Stimulated activated CD4-positive, alpha-beta T cell treated with anti-CD3 and anti-CD28 coated beads, Interleukin-12 subunit alpha, Interleukin-12 subunit beta, amount 100 ng/mL, for 24 hours (primary cell): Measurements from ENCODE around the gene C22orf15.
A peak's percentile ranks its signal among the peaks of the same experiment; 100 is the strongest.

ENCODE experiments used
- DNase-seq, 2 experiments: peaks; one replicate each; pipeline ENCODE4 v3.0.0-alpha.2; 2020; ENCODE audit warnings: low read depth in 2 of 2

The C22orf15 gene

DNA sequence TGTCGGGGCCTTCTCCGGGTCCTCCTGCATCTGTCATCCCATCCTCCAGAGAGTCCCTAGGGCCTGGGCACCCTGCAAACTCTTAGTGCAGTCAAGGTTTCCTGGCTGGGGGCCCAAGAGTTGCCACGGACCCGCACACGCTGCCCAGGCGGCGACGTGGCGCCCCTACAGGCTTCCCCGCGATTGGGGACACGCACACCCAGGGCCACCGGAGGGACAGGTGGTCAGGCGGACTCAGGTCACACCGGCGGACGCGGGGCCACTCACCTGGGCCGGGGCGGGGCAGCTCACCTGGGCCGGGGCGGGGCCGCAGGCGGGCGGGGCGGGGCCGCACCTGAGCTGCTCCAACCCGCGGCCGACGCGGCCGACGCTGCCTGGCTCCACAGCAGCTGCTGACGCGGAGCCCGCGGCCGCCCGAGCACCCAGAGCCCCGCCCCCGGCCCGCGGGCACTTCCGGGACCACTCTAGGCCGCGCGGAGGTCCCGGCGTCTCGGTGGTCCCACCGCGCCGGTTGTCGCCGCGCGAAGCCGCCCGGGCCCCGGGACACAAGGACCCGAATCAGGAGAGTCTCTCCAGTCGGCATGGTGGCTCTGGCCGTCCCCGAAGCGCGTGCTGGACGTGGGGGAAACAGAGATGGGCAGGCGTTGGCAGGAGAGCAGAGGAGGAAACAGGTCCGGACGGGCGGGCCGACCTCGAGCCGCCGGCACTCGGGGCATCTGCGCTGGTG is 11.9 kb upstream of the C22orf15 start, which contains the start of gene ZNF70:
Gene ZNF70, minus strand, starts transcription at position 399 of the 727 bp plus-strand sequence. CDS start 5,972 bp downstream, outside the sequence.
- peak; percentile 65 to 69 for DNase-seq

DNA sequence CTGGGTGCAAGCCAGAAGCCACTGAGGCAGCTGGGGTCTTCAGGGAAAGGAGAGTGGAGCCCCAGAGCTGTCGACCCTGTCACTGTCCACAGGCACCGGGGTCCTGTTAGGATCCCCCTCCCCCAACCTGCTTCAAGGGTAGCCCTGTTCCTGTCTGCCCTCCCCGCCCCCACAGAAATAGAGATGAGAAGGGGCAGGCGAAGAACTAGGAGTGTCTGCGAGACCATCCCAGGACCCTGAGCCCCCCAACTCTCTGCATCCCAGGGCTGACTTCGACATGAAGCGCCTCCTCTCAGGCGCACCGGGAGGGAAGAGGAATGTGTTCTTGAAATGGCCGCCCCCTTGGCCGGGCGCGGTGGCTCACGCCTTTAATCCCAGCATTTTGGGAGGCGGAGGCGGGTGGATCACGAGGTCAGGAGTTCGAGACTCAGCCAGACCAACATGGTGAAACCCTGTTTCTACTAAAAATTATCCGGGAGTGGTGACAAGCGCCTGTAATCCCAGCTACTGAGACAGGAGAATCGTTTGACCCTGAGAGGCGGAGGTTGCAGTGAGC is 11.3 kb upstream of the C22orf15 start:
- DNase-seq, result no peak

DNA sequence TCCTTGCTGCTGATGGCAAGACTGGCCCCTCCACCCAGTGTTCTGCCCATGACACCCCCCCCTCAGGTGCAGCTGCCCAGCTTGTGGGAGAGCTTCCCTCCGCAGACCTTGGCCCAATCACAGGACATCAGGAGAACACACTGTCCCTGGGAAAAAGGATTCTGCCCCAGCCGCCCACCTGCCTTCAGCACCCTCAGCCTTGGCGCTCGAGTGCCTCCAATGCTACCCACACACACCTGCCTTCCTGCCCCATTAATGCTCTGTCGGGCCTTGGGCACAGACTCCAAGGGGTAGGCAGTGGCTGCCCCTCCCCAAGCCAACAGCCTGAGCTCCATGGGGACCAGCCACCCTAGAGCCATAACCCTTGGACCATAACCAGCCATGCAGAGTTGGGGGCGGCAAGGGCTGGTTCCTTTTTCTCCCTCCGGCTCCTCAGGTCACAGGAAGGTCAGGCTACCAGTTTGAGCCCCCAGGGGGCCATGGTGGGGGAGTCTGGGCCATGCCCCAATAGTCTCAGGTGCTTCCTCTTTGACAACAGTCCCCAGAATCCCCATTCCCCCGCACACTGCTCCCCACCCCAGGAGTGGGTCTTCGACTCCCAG is 10.6 kb upstream of the C22orf15 start:
- no peak for DNase-seq

DNA sequence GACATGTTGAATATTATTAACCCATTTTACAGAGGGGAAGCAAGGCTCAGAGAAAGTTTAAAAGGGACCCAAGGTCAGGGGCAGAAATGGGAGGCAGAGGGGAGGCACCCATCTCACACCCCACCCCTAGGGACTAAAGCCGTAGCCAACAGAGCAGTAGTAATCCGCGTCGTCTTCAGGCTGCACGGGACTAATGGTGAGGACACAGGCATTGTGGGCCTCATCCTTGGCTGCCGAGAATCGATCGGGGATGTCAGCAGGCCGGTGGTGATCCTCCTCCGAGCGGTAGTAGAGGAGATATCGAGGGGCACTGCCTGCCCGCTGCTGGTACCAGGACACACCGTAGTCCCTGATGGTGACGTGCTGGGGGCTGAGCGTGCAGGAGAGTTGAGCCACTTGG is 10.0 kb upstream of the C22orf15 start:
- no peak for DNase-seq

GRCh38 chr22:23753385-23753784 is 9.4 kb upstream of the C22orf15 start:
- no peak for DNase-seq

DNA sequence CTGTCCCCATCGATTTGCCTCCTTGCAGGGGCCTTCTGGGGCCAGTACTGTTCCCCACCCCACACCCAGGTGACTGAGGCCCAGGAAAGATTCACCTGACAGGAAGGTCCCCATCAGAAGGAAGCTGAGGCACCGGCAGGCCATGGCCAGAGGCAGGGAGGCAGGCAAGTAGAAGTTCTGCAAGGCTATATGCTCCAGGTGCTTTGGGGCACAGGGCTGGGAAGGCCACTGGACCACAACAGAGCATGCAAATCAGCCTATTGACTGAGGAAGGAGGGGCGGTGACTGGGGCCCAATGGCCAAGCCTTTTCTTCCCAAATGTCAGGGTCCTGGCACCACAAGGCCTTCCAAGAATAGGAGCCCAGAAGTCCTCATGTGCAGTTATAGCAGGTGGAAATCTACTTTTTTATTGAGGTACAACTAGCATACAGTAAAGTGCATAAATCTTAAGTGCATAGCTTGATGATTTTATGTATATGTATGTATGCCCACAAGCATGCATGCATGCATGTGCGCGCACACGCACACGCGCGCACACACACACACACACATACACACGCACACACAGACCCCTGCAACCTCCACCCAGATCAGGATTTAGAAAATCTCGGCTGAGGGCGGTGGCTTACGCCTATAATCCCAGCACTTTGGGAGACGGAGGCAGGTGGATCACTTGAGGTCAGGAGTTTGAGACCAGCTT is 8.4 kb upstream of the C22orf15 start, which contains the start of gene VPREB3:
Gene VPREB3, minus strand, starts transcription at position 206 of the 700 bp plus-strand sequence. Its CDS starts 62 bp downstream, at position 144.
- no peak for DNase-seq

- DNase-seq, result no peak
Measured at GRCh38 chr22:23754980-23755636, 7.7 kb upstream of the C22orf15 start.

DNA sequence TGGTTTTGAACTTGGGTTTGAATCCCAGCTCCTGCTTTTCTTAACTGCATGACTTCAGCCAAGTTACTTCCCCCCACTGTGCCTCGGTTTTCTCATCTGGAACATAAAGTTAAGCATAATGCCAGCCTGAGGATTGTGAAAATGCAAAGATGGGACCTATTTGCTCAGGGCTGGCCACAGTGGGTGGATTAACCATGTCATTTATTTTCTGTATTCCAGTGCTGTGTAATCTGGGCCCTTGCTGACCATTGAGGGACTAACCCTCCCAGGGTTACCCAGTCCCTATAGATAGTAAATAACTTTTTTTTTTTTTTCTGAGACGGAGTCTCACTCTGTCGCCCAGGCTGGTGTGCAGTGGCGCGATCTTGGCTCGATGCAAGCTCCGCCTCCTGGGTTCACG is 7.1 kb upstream of the C22orf15 start:
- DNase-seq, result no peak

DNA sequence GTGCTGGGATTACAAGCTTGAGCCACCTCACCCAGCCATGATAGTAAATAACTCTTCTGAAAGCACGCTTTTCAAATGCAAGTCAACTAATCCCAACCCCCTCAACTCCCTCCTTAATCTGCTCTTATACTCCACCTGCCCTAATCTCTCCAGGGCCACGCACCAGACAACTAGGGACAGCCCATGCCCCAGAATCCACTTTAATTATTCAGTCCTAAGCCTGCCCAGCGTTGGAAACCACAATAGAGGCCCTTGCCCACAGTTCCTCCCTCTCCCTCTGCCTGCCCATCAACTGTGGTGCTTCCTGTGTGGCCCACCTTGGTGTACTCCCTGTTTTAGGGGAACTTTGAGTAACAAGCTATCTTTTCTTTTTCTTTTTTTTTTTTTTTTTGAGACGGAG is 5.9 kb upstream of the C22orf15 start:
- no peak for DNase-seq

DNA sequence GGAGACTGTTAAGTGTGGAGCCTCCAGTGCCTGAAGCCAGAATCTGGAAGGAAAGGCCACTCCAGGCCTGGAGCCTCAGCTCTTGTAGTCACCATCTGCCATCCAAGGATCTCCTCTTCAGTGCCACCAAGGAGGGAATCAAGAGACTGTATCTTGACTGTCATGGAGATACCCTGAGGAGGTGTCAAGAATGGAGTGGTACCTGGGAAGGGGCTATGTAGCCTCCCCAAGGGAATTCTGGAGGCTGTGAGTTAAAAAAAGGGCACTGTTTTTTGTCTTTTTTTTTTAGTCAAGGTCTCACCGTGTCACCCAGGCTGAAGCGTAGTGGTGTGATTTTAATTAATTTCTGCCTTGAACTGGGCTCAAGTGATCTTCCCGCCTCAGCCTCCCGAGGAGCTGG is 3.2 kb upstream of the C22orf15 start:
- DNase-seq, result no peak

DNA sequence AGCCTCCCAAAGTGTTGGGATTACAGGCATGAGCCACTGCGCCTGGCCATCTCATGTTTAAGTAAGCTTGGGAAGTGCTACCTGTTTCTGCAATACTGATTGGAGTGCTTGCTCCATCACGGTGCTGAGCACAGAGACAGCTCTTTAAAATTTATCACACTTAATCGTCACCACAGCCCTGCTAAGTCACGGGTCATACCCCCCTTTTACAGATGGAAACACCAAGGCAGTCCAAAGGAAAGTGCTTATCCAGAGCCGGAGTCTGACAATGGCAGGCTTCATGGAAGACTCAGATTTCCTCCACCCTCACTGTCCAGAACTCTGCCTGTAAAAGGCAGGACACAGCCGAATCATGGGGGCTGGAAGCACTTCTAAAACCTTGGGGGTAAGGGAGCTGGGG is 2.7 kb upstream of the C22orf15 start:
- DNase-seq, result no peak

DNA sequence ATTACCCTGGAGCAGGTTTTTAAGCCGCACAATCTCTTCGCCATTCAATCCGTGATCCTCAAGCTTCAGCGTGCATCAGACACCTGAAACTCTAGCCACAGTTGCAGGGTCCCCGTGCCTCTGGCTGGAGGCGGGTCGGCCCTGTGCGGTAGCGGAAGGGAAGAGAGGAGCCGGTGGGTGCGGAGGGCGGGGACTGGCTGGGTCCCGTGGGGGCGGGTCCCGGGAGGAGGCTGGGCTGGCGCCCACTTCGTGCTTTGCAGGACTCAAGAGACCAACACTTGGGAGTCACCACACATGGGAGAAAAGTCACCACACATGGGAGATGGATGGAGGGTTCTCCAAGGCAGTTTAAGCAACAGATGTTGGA is 772 bp downstream of the C22orf15 start:
- DNase-seq, result peak in 1 of 2 experiments; percentile 56

DNA sequence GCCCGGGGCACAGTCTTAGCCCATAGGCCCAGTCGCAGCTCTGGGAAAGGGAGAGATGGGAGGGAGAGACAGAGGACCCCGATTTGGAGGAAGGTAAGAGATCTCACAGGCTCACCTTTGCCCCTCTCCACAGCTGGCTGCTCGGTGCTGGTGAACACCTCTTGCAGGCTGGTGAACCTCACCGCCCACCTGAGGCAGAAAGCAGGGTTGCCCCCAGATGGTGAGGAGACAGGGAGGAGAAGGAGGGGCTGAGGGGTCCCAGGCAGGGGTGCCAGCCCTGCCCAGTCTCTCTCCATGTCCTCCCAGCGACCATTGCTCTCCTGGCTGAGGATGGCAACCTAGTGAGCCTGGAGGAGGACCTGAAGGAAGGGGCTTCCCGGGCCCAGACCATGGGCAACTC is 1.2 kb downstream of the C22orf15 start:
- DNase-seq, result no peak

- no peak for DNase-seq
Measured at GRCh38 chr22:23764899-23765881, 2.4 kb downstream of the C22orf15 start.

DNA sequence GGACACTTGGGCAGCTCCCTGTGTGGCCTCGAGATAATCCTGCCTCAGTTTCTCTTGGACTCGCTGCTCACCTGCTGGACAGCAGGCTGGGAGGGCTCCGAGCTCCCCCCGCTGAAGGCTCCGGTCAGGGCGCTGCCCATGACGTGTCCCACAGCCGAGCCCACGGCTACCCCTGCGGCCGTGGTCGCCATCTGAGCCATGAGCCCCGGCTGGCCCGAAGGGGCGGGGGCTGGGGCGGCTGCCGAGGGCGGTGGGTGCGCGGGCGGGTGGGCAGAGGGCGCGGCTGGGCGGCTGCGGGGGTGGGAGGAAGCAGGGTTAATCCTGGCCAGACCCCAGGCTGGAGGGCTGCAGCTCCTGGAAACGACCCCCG is 4.5 kb downstream of the C22orf15 start:
- no peak for DNase-seq

- DNase-seq, result peak; percentile 54 to 79
Measured at GRCh38 chr22:23767673-23768548, 5.1 kb downstream of the C22orf15 start, which contains the start of gene CHCHD10. Gene CHCHD10 (minus strand): TSS chr22:23767972. CDS start chr22:23767874, 98 bp downstream.

DNA sequence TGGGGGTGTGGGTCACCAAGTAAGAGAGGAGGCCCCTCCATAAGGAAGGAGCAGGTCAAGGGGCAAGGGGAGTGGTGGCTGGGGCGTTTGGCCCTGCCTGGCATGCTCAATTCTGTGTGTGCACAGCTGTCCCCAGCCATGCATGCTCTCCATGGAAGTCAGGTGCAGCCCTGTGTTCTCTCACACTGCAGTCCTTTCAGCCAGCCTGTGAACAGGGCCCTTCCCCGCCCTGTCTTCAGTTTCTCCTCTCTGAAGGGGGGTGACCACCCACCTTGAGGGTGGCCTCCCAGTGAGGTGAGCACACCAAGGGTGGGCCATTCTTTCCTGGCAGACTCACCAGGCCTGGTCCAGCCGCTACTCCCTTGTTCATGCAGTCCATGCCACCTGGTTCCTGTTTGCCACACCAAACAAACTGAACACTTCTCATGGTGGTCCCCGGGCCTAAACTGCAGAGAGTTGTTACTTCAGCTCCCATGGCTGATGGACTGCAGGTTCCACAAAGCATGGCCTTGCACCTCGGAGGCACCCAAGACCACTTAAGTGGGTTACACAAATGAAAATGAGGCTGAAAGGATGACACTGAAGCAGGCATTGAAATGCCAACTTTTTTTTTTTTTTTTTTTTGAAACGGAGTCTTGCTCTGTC is 6.7 kb downstream of the C22orf15 start:
- no peak for DNase-seq

DNA sequence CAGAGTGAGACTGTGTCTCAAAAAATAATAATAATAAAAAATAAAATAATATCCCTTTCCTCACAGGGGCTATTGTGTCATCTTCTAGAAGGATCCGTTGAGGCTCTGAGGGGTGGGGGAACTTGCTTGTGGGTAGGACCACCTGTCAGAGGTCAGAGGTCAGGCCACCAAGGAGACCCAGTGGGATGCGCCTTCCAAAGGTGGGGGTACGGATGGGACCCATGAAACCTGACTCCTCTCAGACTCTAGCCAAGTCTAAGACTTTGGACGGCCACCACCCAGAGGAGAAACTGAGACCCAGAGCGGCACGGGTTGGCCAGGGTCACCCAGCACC is 9.5 kb downstream of the C22orf15 start:
- no peak for DNase-seq
